T-helper 2 cell (primary cell): ENCODE measurements around the gene LIMD2.
A peak's percentile ranks its signal among the peaks of the same experiment; 100 is the strongest.

Source experiments
- DNase-seq, 5 experiments: peaks; one replicate each; pipeline versions ENCODE4 v3.0.0 to v3.0.0-alpha.2; 2012 to 2022

LIMD2 gene

GRCh38 chr17:63700528-63701455 is 867 bp upstream of the LIMD2 start:
- DNase-seq, result peak in 4 of 5 experiments; percentile 18 to 82 (median 60)

GRCh38 chr17:63698886-63699637 is 863 bp downstream of the LIMD2 start:
- DNase-seq, result peak; percentile 48 to 98 (median 81)

- DNase-seq, result peak in 1 of 5 experiments; percentile 63
Observed at GRCh38 chr17:63698381-63698885, 1.5 kb downstream of the LIMD2 start.

- DNase-seq, result peak; percentile 55 to 91 (median 77)
Observed at GRCh38 chr17:63697341-63698286, 2.3 kb downstream of the LIMD2 start.

- DNase-seq, result peak in 1 of 5 experiments; percentile 76
Observed at GRCh38 chr17:63696381-63696961, 3.5 kb downstream of the LIMD2 start.

GRCh38 chr17:63695889-63696288 is 4.0 kb downstream of the LIMD2 start:
- DNase-seq, result peak in 1 of 5 experiments; percentile 23

- peak in 1 of 5 experiments; percentile 42 for DNase-seq
Observed at GRCh38 chr17:63694950-63695773, 4.8 kb downstream of the LIMD2 start.

- peak in 1 of 5 experiments; percentile 48 for DNase-seq
Observed at GRCh38 chr17:63694229-63694949, 5.5 kb downstream of the LIMD2 start.

- DNase-seq, result peak in 1 of 5 experiments; percentile 17
Observed at GRCh38 chr17:63693411-63694113, 6.4 kb downstream of the LIMD2 start.

GRCh38 chr17:63692195-63692816 is 7.6 kb downstream of the LIMD2 start:
- DNase-seq, result no peak

- DNase-seq, result no peak
Observed at GRCh38 chr17:63689479-63689878, 10.4 kb downstream of the LIMD2 start.

- no peak for DNase-seq
Observed at GRCh38 chr17:63688396-63689020, 11.4 kb downstream of the LIMD2 start.

- no peak for DNase-seq
Observed at GRCh38 chr17:63686138-63686685, 13.7 kb downstream of the LIMD2 start.

- DNase-seq, result no peak
Observed at GRCh38 chr17:63685578-63685977, 14.3 kb downstream of the LIMD2 start.

- no peak for DNase-seq
Observed at GRCh38 chr17:63685041-63685440, 14.9 kb downstream of the LIMD2 start.

GRCh38 chr17:63682981-63683380 is 16.9 kb downstream of the LIMD2 start:
- no peak for DNase-seq

GRCh38 chr17:63682441-63682840 is 17.5 kb downstream of the LIMD2 start:
- no peak for DNase-seq

GRCh38 chr17:63681530-63681929 is 18.4 kb downstream of the LIMD2 start:
- no peak for DNase-seq
